Esophagus (tissue), 2 donors: ENCODE data around the gene HOXA11. TPM values are rescaled to one million over a fixed set of nuclear protein-coding genes. Genes with fewer than 3 reads are reported as not detected.
A peak's percentile ranks its signal among the peaks of the same experiment; 100 is the strongest.

Experiments used
- H3K27ac ChIP-seq, 2 donors: one replicate each; pipeline ENCODE4 v1.5.1; 2013; ENCODE audit warnings: low read depth in 2 of 2, mild to moderate bottlenecking in 2 of 2, inconsistent platforms in 1 of 2, low read length in 1 of 2, moderate library complexity in 1 of 2
- H3K27me3 ChIP-seq, 2 donors: one replicate each; pipeline ENCODE4 v1.6.1; 2013; ENCODE audit warnings: low read length in 2 of 2, control low read depth in 1 of 2, mild to moderate bottlenecking in 1 of 2; ENCODE audit not compliant: insufficient read depth in 2 of 2, control insufficient read depth in 1 of 2
- H3K36me3 ChIP-seq, 2 donors: one replicate each; pipeline ENCODE4 v1.6.1; 2013; ENCODE audit warnings: low read length in 1 of 2; ENCODE audit not compliant: control insufficient read depth in 2 of 2, insufficient read depth in 2 of 2
- H3K4me1 ChIP-seq, 2 donors: one replicate each; pipeline ENCODE4 v1.6.1; 2013; ENCODE audit warnings: low read length in 1 of 2; ENCODE audit not compliant: control insufficient read depth in 2 of 2, insufficient read depth in 2 of 2
- H3K4me3 ChIP-seq, 2 donors: one replicate each; pipeline ENCODE4 v1.5.1; 2013; ENCODE audit warnings: low read length in 2 of 2, mild to moderate bottlenecking in 2 of 2, low read depth in 1 of 2, moderate library complexity in 1 of 2
- H3K9me3 ChIP-seq, 2 donors: one replicate each; pipeline ENCODE4 v1.6.1; 2013; ENCODE audit warnings: mild to moderate bottlenecking in 2 of 2, low read depth in 1 of 2, low read length in 1 of 2, moderate library complexity in 1 of 2; ENCODE audit not compliant: control insufficient read depth in 2 of 2, insufficient read depth in 1 of 2
- WGBS, 2 donors: extraction: QIAGEN DNeasy Blood & Tissue Kit; methylation state at CpG; one replicate each; pipeline ENCODE4 v1.1.7; 2013; 5-methylcytosine and 5-hydroxymethylcytosine counted together
- polyA plus RNA-seq, 2 donors: library from polyadenylated mRNA; stranded (reverse); fragments of 200-250 nt; gene quantifications; one replicate each; pipeline ENCODE4 v1.2.3, GENCODE V29; 2013
- donor health status: healthy with polysubstance abuse.
- donor health status: Bipolar disorder and iron deficiency.

The HOXA11 gene
- polyA plus RNA-seq, 2 donors: not detected

DNA sequence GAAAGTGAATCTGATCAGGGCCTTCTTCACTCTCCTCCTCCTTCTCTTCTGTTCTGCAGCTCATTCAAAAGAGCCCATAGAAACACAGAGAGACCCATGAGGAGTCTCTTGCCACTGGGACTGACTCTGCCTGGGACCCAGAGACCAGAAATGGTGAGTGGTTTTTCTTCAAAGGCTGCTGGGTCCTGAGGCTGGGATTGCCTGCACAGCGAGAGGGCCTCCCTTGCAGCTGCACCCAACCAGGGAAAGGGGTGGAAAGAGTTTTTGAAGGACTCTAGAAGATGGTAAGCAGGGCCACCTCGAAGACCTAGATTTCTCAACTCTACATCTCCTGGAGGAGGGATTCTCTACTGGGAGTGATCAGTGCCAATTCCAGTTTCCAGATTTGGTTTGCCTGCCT is 30.3 kb upstream of the HOXA11 start:
- peaks cover 0 to 6% of the 10 kb centered on the region in 2 donors for H3K9me3 ChIP-seq
- H3K36me3 ChIP-seq: no peaks in the 10 kb centered on the region
- peaks cover 13 to 31% of the 10 kb centered on the region in 2 donors for H3K27me3 ChIP-seq
- no peak overlapping the region for H3K27ac ChIP-seq
- no peak overlapping the region for H3K4me3 ChIP-seq
- peaks cover 3 to 4% of the 10 kb centered on the region in 2 donors for H3K4me1 ChIP-seq
- WGBS, 2 donors: 81 to 85% methylated on average over 2 of the region's 2 CpGs

DNA sequence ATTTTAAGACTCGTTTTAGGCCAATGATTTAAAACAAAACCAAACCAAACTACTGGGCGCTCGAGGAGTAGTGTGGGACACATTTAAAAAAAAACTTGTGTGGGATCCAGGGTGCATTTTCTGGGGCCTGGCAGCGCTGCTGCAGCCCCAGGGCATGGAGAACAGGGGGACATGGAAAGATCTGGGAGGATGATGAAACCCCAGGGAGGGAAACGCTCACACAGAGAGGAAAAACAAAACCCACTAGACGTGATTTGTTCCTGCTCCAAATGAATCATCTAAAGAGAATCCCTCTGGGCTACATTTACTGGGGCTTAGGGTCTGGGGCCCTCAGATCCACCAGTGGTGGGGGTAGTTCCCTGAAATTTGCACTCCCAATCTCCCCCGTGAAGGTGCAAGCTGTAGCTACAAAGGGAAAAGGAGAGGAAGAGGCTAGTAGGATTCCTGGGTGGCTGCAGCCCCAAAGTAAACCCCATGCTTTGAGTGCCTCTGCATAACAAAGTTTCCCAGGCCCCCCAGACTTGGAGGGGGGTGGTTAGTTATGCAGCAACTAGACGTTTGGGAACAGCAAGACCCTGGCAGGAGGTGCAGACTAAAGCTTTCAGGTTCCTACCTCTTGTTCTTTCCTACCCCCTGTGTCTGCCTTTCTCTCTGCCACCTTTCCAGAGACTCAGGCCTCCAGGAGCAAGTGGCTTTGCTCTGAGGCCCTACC is 29.4 kb upstream of the HOXA11 start:
- no peak overlapping the region for H3K4me3 ChIP-seq
- peaks cover 0 to 3% of the 10 kb centered on the region in 2 donors for H3K9me3 ChIP-seq
- H3K4me1 ChIP-seq: peaks cover 2 to 4% of the 10 kb centered on the region in 2 donors
- 62 to 69% methylated on average over 8 of the region's 8 CpGs for WGBS, 2 donors
- no peaks in the 10 kb centered on the region for H3K36me3 ChIP-seq
- H3K27ac ChIP-seq: no peak overlapping the region
- peaks cover 3 to 25% of the 10 kb centered on the region in 2 donors for H3K27me3 ChIP-seq

DNA sequence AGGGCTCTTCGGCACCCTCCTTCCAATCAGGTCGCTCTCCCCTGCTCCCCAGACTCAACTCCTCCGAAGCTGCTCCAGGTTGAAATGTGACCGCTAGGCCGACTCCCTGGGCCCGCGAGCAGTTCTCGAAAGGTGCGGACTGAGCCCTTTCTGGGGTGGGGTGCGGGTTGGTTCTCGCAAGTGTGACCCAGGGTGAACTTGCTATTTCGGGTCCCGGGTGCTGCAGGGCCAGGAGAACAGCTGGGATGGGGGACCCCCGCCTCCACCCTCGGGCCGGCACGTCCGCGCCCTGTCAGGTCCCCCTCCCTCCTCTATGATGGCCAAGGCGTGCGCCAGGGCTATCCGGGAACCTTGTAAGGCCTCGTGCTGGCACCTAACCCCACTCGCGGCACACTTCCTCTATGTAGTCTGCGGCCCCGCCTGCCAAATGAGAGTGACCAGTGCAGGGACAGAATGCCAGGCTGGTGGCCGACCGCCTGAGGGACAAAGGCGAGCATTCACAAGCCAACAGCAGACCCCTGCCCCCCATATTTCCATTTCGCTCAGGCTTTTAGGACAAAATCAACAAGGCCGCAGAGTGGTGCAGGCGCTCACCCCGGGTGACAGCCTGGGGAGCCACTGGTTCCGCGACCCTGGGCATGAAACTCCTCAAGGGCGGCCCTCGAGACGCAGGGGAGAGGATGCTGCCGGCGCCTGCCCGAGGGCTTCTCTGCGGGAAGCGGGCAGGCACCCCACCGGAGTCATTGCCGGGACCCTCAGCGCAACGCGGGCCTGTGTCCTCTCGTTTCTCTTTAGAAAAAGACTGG is 28.6 kb upstream of the HOXA11 start:
- H3K27me3 ChIP-seq: peaks cover 8 to 31% of the 10 kb centered on the region in 2 donors
- 46 to 53% methylated on average over 48 to 50 of the region's 50 CpGs for WGBS, 2 donors

DNA sequence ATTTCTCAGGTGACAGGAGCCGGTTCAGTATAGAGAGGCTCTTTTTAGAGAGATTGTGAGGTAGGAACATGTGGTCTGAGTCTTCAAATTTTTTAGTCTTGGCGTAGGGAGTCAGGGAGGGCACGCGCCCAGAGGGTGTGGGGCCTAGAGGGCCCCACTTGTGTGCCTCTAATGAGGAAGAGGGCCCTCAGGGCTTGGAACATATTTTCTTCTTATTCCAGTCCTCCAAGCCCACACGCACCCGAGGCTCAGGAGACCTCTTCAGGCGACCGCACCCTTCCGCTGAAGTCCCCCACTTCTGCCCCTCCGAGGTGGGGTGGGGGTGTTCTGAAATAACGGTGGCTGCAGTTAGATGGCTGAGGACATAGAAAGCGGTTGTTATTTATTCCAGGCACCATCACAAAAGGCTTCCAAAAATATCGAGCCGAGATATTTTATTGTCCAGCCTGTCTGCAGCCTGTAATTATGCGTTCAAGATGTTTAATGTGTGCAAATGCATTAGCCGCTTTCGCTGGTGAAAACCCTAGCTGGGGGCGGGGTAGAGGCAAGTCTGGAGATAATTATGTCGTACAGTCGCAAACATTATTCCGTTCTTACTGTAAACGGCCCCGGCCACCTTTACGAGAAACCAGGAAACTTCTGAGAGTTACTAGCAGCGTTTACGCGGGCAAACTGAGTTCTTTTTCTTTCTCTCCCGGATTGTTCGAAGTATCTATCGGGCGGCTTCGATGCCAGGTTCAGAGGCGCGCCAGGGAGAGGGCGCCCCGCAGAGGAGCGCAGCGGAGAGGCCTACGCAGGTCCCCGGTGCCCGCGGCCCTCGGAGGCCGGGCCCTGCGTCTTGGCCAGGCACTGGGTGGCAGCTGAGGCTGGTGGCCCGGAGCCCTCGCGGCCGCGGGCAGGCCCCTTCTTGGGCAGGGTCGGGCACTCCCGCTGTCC is 27.7 kb upstream of the HOXA11 start:
- H3K4me3 ChIP-seq: no peak overlapping the region
- no peaks in the 10 kb centered on the region for H3K9me3 ChIP-seq
- H3K27ac ChIP-seq: no peak overlapping the region
- no peaks in the 10 kb centered on the region for H3K36me3 ChIP-seq
- peaks cover 14 to 31% of the 10 kb centered on the region in 2 donors for H3K27me3 ChIP-seq
- peaks cover 2 to 4% of the 10 kb centered on the region in 2 donors for H3K4me1 ChIP-seq
- 9 to 14% methylated on average over 49 to 52 of the region's 52 CpGs for WGBS, 2 donors

More for the DNA sequence above, 28.6 kb upstream of the HOXA11 start:
- H3K4me3 ChIP-seq: no peak overlapping the region
- H3K36me3 ChIP-seq: no peaks in the 10 kb centered on the region
- H3K27ac ChIP-seq: no peak overlapping the region
- H3K4me1 ChIP-seq: peaks cover 2 to 4% of the 10 kb centered on the region in 2 donors
- no peaks in the 10 kb centered on the region for H3K9me3 ChIP-seq

DNA sequence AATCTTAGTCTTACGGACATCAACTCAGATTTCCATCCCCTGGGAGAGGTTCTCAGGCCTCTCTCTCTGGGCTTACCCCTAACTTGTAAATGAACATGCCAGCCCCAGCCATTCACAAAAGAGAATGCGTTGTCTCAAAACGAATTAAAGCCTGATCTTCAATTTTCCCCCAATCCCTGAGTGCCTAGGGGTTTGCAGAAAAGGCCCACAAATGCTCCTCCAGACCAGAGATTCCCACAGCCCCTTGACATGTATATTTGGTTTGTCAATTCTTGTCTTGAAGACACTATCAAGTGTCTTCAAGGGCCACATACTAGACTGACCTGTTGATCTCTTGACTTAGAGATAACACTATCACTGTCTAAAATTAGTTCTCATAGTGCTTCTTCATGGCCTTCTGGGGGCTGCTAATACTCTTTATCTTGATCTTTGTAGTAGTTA is 26.8 kb upstream of the HOXA11 start:
- WGBS, 2 donors: 37 to 43% methylated on average over 3 of the region's 3 CpGs
- peaks cover 14 to 31% of the 10 kb centered on the region in 2 donors for H3K27me3 ChIP-seq

DNA sequence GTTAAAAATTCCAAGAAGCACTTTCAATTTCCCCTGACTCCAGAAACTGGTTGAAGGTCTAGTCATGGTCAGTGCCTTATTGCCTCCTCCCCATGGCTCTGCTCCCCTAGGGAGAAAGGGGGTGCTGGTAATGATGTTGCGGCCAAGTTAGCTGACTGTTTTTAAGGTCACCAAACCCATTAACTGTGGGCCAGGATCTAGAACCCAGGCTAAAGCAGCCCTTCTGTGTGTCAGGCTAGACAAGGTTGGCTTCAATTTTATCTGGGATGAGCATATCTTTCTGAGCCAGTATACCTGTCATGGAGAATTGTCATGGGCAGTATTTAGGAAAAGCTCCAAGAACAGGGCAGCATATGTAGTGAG is 26.0 kb upstream of the HOXA11 start:
- WGBS, 2 donors: 83 to 85% methylated on average over 1 of the region's 1 CpG
- Histone ChIP-seq H3K9me3 (no peaks in the 10 kb centered on the region), H3K4me3 (no peak overlapping the region), H3K36me3 (no peaks in the 10 kb centered on the region), H3K27ac (no peak overlapping the region), H3K27me3 (peaks cover 14 to 31% of the 10 kb centered on the region in 2 donors), H3K4me1 (peaks cover 2 to 4% of the 10 kb centered on the region in 2 donors)

More for the DNA sequence above, 26.8 kb upstream of the HOXA11 start:
- H3K27ac ChIP-seq: no peak overlapping the region
- H3K4me3 ChIP-seq: no peak overlapping the region
- H3K36me3 ChIP-seq: no peaks in the 10 kb centered on the region
- peaks cover 2 to 4% of the 10 kb centered on the region in 2 donors for H3K4me1 ChIP-seq
- H3K9me3 ChIP-seq: no peaks in the 10 kb centered on the region

DNA sequence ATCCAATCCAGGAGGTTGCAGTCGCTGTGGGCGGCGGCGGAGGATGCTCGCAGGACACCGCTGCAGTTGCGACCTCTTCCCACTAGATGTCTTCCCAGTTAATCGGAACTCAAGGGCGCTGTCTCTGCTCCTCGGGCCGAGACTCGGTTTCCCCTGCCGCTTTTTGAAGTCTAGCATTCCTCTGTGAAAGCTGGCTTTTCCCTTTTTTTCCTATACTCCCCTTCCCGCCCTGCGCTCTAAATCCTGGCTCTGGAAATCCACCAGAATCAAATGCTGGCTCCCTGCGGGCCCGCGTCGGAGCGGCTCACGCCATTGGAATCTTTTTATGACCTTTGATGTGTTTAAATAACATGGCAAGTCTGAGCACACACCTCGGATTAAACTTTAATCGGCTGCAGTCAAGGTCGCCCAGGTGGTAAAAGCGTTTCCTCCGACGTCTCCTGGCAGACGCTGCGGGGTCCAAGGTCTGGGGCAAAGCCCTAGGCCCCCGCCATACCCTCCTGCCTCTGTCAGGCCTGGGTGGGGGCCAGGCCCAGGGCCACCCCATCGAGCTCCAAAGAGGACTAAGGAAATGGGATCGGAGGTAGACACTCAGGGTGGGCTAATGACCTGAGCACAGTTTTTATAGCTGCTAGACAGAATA is 25.5 kb upstream of the HOXA11 start:
- 6 to 11% methylated on average over 31 to 32 of the region's 32 CpGs for WGBS, 2 donors
- H3K4me3 ChIP-seq: peak overlapping the region in 1 of 2 donors; percentile 38
- H3K4me1 ChIP-seq: peaks cover 2 to 4% of the 10 kb centered on the region in 2 donors
- H3K36me3 ChIP-seq: no peaks in the 10 kb centered on the region
- peaks cover 14 to 33% of the 10 kb centered on the region in 2 donors for H3K27me3 ChIP-seq
- H3K9me3 ChIP-seq: no peaks in the 10 kb centered on the region
- no peak overlapping the region for H3K27ac ChIP-seq

DNA sequence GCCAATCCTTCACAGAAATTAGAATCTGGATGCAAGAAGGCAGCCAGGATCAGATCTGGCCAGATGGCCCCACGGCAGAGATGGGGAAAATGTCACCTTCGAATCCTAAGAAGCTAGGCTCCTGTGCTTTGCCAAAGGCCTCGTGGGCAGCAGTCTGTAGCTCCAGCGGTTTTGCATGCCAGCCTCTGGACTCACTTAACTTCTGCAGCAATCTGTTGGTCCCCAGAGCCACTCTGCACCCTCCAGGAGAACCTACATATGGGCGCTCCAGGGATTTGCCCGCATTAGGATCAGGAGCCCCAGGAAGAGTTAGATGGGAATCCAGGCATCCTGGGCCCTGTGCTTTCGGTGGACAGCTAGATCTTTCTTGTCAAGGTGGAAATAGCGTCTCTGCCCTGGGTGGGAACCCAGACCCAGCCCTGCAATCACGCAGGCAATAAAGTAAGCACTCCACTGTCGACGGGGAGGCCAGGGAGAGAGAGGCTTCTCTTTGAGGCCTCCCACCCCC is 25.0 kb upstream of the HOXA11 start:
- Histone ChIP-seq H3K36me3 (no peaks in the 10 kb centered on the region), H3K27me3 (peaks cover 14 to 36% of the 10 kb centered on the region in 2 donors), H3K4me3 (peak overlapping the region in 1 of 2 donors; percentile 38), H3K27ac (no peak overlapping the region), H3K4me1 (peaks cover 2 to 4% of the 10 kb centered on the region in 2 donors), H3K9me3 (no peaks in the 10 kb centered on the region)
- WGBS, 2 donors: 45 to 50% methylated on average over 11 of the region's 11 CpGs
